ENCODE data around the gene PRPSAP2. TPM values are rescaled to one million over a fixed set of nuclear protein-coding genes. Genes with fewer than 3 reads are reported as not detected.
"Not testable (repeated sequence)": the region's sequence is repeated elsewhere in the genome, so short reads cannot be mapped to it uniquely, and the experiment has no call there.

The PRPSAP2 gene
- 28.0 TPM for total RNA-seq

- peak in 1 of 2 donors; percentile 20 for TF ChIP-seq POLR2A (IDR thresholded peaks at IDR 0.05)
- TF ChIP-seq CTCF (IDR thresholded peaks at IDR 0.05), result no peak
- peak; percentile 45 to 64 for TF ChIP-seq POLR2AphosphoS5 (IDR thresholded peaks at IDR 0.05; ENCODE audit: insufficient read depth in 1 of 2, low read depth in 1 of 2)
- Histone ChIP-seq H3K36me3 (no peaks in the 10 kb centered on the region), H3K4me1 (peaks cover 35% of the 10 kb centered on the region), H3K27ac (peak within 1 kb of the TSS; percentile 96), H3K9me3 (no peaks in the 10 kb centered on the region), H3K4me3 (peak within 1 kb of the TSS; percentile 71 to 93), H3K27me3 (no peaks in the 10 kb centered on the region)
- DNase-seq (ENCODE audit: extremely low spot score in 2 of 2), result peak in 1 of 2 donors; percentile 95
- intact Hi-C loops (cut with DNase I), result no loop called here
Observed at GRCh38 chr17:18857864-18858566, at the start of gene PRPSAP2. TSS of gene PRPSAP2 (plus strand) at chr17:18858131. CDS start at chr17:18865834, 7,703 bp downstream.

- H3K4me1 ChIP-seq; DNase-seq (ENCODE audit: extremely low spot score in 2 of 2); H3K27ac ChIP-seq; H3K27me3 ChIP-seq; H3K4me3 ChIP-seq; H3K9me3 ChIP-seq; intact Hi-C loops (cut with DNase I); H3K36me3 ChIP-seq: not testable (repeated sequence)
Observed at GRCh38 chr17:18815924-18816323, 42.0 kb upstream of the PRPSAP2 start.

GRCh38 chr17:18816489-18817371 is 41.2 kb upstream of the PRPSAP2 start:
- H3K9me3 ChIP-seq; H3K27ac ChIP-seq; H3K4me1 ChIP-seq; DNase-seq (ENCODE audit: extremely low spot score in 2 of 2); H3K36me3 ChIP-seq; H3K27me3 ChIP-seq; H3K4me3 ChIP-seq; intact Hi-C loops (cut with DNase I): not testable (repeated sequence)
- peak; percentile 17 to 40 (median 26) for TF ChIP-seq CTCF (IDR thresholded peaks at IDR 0.05)

GRCh38 chr17:18821430-18821829 is 36.5 kb upstream of the PRPSAP2 start:
- H3K27me3 ChIP-seq; DNase-seq (ENCODE audit: extremely low spot score in 2 of 2); H3K27ac ChIP-seq; H3K36me3 ChIP-seq; H3K4me1 ChIP-seq; intact Hi-C loops (cut with DNase I); H3K9me3 ChIP-seq; H3K4me3 ChIP-seq: not testable (repeated sequence)

- H3K36me3 ChIP-seq; H3K4me1 ChIP-seq; H3K27me3 ChIP-seq; DNase-seq (ENCODE audit: extremely low spot score in 2 of 2); H3K27ac ChIP-seq; intact Hi-C loops (cut with DNase I); H3K4me3 ChIP-seq; H3K9me3 ChIP-seq: not testable (repeated sequence)
Observed at GRCh38 chr17:18827613-18828012, 30.3 kb upstream of the PRPSAP2 start.

GRCh38 chr17:18848501-18848900 is 9.4 kb upstream of the PRPSAP2 start:
- H3K27me3 ChIP-seq, result no peaks in the 10 kb centered on the region
- H3K4me3 ChIP-seq, result no peak overlapping the region
- no peaks in the 10 kb centered on the region for H3K9me3 ChIP-seq
- TF ChIP-seq POLR2A (IDR thresholded peaks at IDR 0.05) (no peak), POLR2AphosphoS5 (IDR thresholded peaks at IDR 0.05; ENCODE audit: insufficient read depth in 1 of 2, low read depth in 1 of 2) (no peak), CTCF (IDR thresholded peaks at IDR 0.05) (no peak)
- no peaks in the 10 kb centered on the region for H3K36me3 ChIP-seq
- H3K4me1 ChIP-seq, result no peaks in the 10 kb centered on the region
- DNase-seq (ENCODE audit: extremely low spot score in 2 of 2), result peak in 1 of 2 donors; percentile 31
- no peak overlapping the region for H3K27ac ChIP-seq
- intact Hi-C loops (cut with DNase I), result no loop called here

Data from vagina (tissue), 2 donors.